HPDE6-E6E7 (cell line): ENCODE results near the gene PIAS3.
"Not testable (repeated sequence)": the region's sequence is repeated elsewhere in the genome, so short reads cannot be mapped to it uniquely, and the experiment has no call there.

Experiments used
- DNase-seq: peaks from one replicate; pipeline ENCODE4 v3.0.0; 2011; ENCODE audit warnings: missing footprints; ENCODE audit errors: extremely low spot score

The PIAS3 gene

GRCh38 chr1:145823565-145824498 lies 35.0 kb downstream of the PIAS3 start, which contains the start of the genes POLR3C and RNF115:
TSS of gene POLR3C (plus strand) at chr1:145824200. CDS start at chr1:145825777, 1,577 bp downstream.
TSS of gene RNF115 (minus strand) at chr1:145824095. CDS start at chr1:145823873, 222 bp downstream.
- DNase-seq: peak; percentile 84

DNA sequence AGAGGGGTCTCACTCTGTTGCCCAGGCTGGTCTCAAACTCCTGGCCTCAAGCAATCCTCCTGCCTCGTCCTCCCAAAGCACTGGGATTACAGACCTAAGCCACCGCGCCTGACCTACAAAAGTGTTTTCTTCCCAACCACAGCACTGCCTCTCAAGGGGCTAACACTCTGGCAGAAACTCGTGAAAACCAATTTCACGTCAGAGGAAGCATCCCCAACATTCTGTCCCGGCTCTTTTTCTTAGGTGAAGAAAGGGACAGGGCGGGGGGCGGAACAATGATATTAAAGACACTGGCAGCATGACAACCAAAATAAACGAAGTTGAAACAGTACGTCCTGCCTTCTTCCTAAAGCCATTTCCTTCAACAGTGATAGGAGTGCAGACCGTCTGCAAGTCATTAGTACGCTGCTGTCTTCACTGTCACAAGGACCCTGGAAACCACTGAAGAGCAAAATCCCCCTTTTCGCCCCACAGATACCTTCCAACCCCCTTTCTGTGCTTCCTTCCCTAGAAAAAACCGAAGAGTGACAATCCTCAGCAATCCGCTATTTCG lies 36.0 kb downstream of the PIAS3 start:
- not testable (repeated sequence) for DNase-seq

- DNase-seq: not testable (repeated sequence)
Observed at GRCh38 chr1:145818095-145818494, 40.8 kb downstream of the PIAS3 start.

DNA sequence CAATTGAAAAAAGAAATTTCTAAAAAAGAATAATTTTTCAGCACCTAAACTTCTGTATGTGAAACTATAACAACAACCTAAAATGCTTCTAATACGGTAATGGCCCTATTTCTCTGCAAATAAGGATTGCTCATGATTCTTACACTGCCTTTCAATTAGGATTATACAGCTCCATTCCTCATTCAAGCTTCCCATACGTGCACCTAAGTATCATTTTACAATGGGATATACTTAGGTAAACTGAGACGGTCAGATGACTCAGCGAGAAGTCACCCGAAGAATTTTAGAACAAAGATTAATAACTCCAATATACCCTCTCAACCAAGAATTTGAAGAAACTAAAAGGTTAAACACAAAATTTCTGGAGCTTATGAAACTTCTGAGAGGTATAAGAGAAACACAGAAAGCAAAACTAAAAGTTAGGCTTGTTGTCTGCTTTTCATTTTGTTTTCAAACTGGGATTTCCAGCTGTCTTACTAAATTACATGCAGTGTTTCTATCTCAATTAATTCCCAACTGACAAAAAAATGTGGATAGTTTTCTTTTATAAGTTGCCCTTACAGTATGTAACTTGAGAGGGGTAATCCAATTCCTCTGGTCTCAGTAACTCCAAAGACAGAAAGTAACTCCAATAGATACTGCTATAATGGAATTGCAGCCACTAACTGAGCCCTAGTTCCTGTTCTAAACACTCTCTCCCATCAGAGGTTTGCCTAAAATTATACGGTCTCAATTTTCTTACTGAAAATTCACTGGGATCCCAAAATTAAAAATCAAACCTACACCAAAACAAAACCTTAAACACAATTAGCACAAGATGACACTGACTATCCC lies 45.7 kb downstream of the PIAS3 start:
- DNase-seq: not testable (repeated sequence)

DNA sequence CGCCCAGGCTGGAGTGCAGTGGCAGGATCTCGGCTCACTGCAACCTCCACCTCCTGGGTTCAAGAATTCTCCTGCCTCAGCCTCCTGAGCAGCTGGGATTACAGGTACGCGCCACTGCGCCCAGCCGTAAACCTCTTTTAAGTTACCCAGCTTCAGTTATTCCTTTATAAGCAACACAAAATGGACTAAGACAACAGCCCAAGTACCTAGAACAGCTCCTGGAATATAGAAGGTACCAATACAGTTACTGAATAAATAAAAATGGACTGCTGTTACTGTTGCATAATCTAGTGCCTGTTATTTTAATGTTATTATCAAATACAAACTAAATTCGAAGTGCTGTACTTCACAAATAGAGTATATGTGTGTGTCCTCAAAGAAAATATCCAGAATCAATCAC lies 52.0 kb downstream of the PIAS3 start:
- DNase-seq: no peak

DNA sequence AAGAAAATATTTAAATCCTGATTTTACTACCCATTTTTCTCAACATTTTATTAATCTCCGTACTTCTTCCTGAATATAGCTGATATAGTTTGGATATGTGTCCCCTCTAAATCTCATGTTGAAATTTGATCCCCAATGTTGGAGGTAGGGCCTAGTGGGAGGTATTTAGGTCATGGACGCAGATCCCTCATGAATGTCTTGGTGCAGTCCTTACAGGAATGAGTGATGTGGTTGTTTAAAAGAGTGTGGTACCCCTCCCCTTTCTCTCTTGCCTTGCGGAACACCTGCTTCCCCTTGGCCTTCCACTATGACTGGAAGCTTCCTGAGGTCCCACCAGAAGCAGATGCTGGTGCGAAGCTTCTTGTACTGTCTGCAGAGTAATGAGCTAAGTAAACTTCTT lies 52.5 kb downstream of the PIAS3 start:
- no peak for DNase-seq

GRCh38 chr1:145805057-145805456 lies 53.8 kb downstream of the PIAS3 start:
- no peak for DNase-seq

DNA sequence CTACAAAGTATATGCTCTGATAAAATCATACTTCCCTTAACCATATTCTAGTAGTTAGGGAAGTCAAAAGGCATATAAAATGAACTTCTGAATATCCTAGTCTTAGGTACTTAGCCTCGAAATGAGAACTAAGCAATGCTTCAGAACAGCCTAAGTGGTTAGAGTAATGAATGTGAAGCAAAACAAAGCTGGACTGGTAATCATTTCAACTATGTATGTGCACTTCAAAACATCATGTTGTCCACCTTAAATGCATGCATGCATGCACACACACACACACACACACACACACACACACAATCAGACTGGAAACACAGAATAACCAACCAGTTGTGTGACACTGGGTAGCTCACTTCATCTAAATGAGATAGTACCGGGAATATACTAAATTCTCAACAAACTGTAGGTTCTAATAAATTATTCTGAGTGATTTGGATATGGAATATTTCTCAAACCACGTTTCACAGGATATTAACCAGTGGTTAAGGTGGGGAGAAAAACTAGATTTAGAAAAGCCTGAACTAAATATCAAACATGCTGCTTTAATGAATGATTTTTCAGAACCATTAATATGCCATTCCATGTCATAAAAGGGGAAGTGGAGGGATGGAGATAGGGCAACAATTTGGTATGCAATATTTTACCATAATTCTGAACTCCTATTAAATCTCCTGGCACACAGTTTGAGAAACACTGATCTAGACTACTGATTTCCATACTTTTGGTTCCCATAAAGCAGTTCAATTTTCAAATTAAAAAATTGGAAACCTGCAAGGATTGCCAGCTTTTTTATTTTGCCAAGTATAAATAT lies 54.4 kb downstream of the PIAS3 start:
- DNase-seq: no peak

- no peak for DNase-seq
Observed at GRCh38 chr1:145799806-145800205, 59.1 kb downstream of the PIAS3 start.
